Common myeloid progenitor, CD34-positive (primary cell): Measurements from ENCODE around the gene HLA-DRB1.
A peak's percentile ranks its signal among the peaks of the same experiment; 100 is the strongest.

Experiments used
- CTCF ChIA-PET: fragments of 350-600 bp; sonication (Branson Sonifier 250); formaldehyde crosslinking; loops from one replicate; lab custom pipeline; 2021; ENCODE audit warnings: antibody characterized with exemption; lab: Charles Lee
- POLR2A ChIA-PET: fragments of 350-600 bp; sonication (Branson Sonifier 250); formaldehyde crosslinking; loops from one replicate; lab custom pipeline; 2021; ENCODE audit warnings: antibody characterized with exemption; lab: Charles Lee
- DNase-seq, 3 donors: peaks; one replicate each; pipeline versions ENCODE4 v3.0.0 to v3.0.0-alpha.2; 2013
- H3K27ac ChIP-seq, 2 experiments: 1 replicate in 1 of 2; 2 replicates in 1 of 2; pipeline ENCODE4 v1.7.0; 2013; ENCODE audit warnings: inconsistent platforms in 2 of 2, low read length in 2 of 2, mild to moderate bottlenecking in 2 of 2, low read depth in 1 of 2, moderate library complexity in 1 of 2; ENCODE audit not compliant: severe bottlenecking in 2 of 2, insufficient read depth in 1 of 2, poor library complexity in 1 of 2
- H3K27me3 ChIP-seq, 5 experiments: replicated peaks in 2 of 5; 1 replicate in 3 of 5; 2 replicates in 2 of 5; pipeline versions ENCODE4 v1.6.1 to v1.7.0; 2013; ENCODE audit warnings: low read length in 4 of 5, mild to moderate bottlenecking in 2 of 5, moderate library complexity in 2 of 5, inconsistent platforms in 1 of 5; ENCODE audit not compliant: insufficient read depth in 5 of 5, control insufficient read depth in 4 of 5
- H3K36me3 ChIP-seq, 4 experiments: 1 replicate in 2 of 4; 2 replicates in 2 of 4; pipeline versions ENCODE4 v1.6.1 to v1.7.0; 2013; ENCODE audit warnings: low read length in 3 of 4, control low read depth in 1 of 4, mild to moderate bottlenecking in 1 of 4; ENCODE audit not compliant: control insufficient read depth in 4 of 4, insufficient read depth in 4 of 4
- H3K4me1 ChIP-seq, 4 experiments: 1 replicate in 3 of 4; 2 replicates in 1 of 4; pipeline versions ENCODE4 v1.6.1 to v1.7.1; 2013; ENCODE audit warnings: low read length in 3 of 4, mild to moderate bottlenecking in 3 of 4, control low read depth in 1 of 4, inconsistent platforms in 1 of 4, moderate library complexity in 1 of 4; ENCODE audit not compliant: control insufficient read depth in 4 of 4, insufficient read depth in 4 of 4; ENCODE audit errors: control extremely low read depth in 1 of 4
- H3K4me3 ChIP-seq, 7 experiments: 1 replicate in 4 of 7; 2 replicates in 3 of 7; pipeline versions ENCODE4 v1.5.1 to v1.7.0; 2013; ENCODE audit warnings: mild to moderate bottlenecking in 7 of 7, low read length in 6 of 7, moderate library complexity in 6 of 7, inconsistent platforms in 2 of 7, low read depth in 2 of 7, control low read depth in 1 of 7; ENCODE audit not compliant: insufficient read depth in 4 of 7, control insufficient read depth in 1 of 7; ENCODE audit errors: extremely low read depth in 1 of 7
- H3K9me3 ChIP-seq, 5 experiments: 1 replicate in 4 of 5; 2 replicates in 1 of 5; pipeline versions ENCODE4 v1.6.1 to v1.7.1; 2013; ENCODE audit warnings: low read length in 4 of 5, mild to moderate bottlenecking in 2 of 5, inconsistent platforms in 1 of 5, low read depth in 1 of 5, moderate library complexity in 1 of 5; ENCODE audit not compliant: control insufficient read depth in 4 of 5, insufficient read depth in 2 of 5; ENCODE audit errors: control extremely low read depth in 1 of 5
- WGBS: methylation state at CpG from one replicate; pipeline ENCODE4 v1.1.5; 2013; ENCODE audit not compliant: insufficient coverage; 5-methylcytosine and 5-hydroxymethylcytosine counted together

The HLA-DRB1 gene

GRCh38 chr6:32609391-32609730, 19.7 kb upstream of the HLA-DRB1 start:
- Histone ChIP-seq H3K4me1 (peaks cover 0 to 18% (median 14%) of the 10 kb centered on the region in 4 experiments), H3K27ac (peak overlapping the region; percentile 95 to 97), H3K9me3 (no peaks in the 10 kb centered on the region), H3K4me3 (no peak overlapping the region), H3K36me3 (no peaks in the 10 kb centered on the region), H3K27me3 (no peaks in the 10 kb centered on the region)
- ChIA-PET POLR2A (no interaction called here), CTCF (interaction anchor here (1.0 kb wide), 1 partner anchor 13 kb away, joined by 5 read pairs; no protein-coding TSS in a partner anchor)
- no peak for DNase-seq
- WGBS, result 82% methylated on average over 2 of the region's 3 CpGs

DNA sequence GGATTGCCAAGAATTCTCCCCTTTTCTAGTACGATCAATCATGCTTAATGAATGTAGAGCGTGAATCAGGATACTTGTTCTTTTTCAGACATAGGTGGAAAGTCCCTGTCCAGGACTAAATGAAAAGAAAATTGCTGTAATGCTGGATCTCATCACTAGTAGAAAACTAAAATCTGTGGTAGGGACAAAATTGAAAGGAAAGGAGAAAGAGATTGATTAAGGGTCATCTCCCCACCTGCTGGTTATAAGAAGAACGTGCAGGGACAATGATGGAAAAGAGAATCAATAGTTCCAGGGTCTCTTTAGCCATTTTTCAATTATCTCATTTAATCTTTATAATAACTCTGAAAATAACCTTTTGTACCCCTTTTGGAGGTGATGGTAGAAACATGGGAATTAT, 18.7 kb upstream of the HLA-DRB1 start:
- 100% methylated on average over 1 of the region's 3 CpGs for WGBS
- H3K4me1 ChIP-seq, result peaks cover 0 to 23% (median 19%) of the 10 kb centered on the region in 4 experiments
- POLR2A ChIA-PET, result no interaction called here
- no peak for DNase-seq
- H3K4me3 ChIP-seq, result no peak overlapping the region
- no peak overlapping the region for H3K27ac ChIP-seq
- no peaks in the 10 kb centered on the region for H3K9me3 ChIP-seq
- H3K36me3 ChIP-seq, result no peaks in the 10 kb centered on the region
- CTCF ChIA-PET, result no interaction called here
- H3K27me3 ChIP-seq, result no peaks in the 10 kb centered on the region

- no peaks in the 10 kb centered on the region for H3K27me3 ChIP-seq
Measured at GRCh38 chr6:32607988-32608298, 18.3 kb upstream of the HLA-DRB1 start.

GRCh38 chr6:32607263-32607987, 17.8 kb upstream of the HLA-DRB1 start:
- Histone ChIP-seq H3K27ac (no peak overlapping the region), H3K9me3 (no peaks in the 10 kb centered on the region), H3K4me3 (no peak overlapping the region), H3K36me3 (no peaks in the 10 kb centered on the region), H3K27me3 (no peaks in the 10 kb centered on the region), H3K4me1 (peaks cover 0 to 25% (median 23%) of the 10 kb centered on the region in 4 experiments)
- no peak for DNase-seq
- ChIA-PET CTCF (no interaction called here), POLR2A (no interaction called here)
- WGBS, result 88% methylated on average over 2 of the region's 4 CpGs

More at GRCh38 chr6:32607988-32608298, 18.3 kb upstream of the HLA-DRB1 start:
- no CpG with 5 or more reads among the region's 2 CpGs for WGBS
- POLR2A ChIA-PET, result no interaction called here
- no peaks in the 10 kb centered on the region for H3K9me3 ChIP-seq
- no peak overlapping the region for H3K27ac ChIP-seq
- DNase-seq, result no peak
- H3K36me3 ChIP-seq, result no peaks in the 10 kb centered on the region
- CTCF ChIA-PET, result no interaction called here
- no peak overlapping the region for H3K4me3 ChIP-seq
- H3K4me1 ChIP-seq, result peaks cover 0 to 25% (median 22%) of the 10 kb centered on the region in 4 experiments

DNA sequence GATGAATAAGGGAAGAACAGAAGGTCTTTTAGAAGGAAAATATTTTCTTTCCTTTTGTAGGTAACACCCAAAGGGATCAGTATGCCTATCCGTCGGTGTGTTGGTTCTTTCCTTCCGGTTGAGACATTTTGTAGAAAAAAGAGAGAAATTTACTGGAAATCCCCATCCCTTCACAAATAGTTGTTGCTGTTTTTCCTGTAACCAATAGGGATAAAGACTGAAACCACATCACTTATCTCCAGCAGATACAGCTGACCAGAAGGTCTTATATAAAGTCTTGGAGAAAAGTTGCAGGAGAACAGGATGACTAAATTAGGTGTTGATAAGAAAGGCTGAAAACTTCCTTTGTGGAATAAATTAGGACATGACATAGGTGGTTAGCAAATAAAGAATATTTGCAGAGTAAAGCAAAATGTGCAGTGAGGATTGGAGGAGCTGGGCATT, 14.8 kb upstream of the HLA-DRB1 start:
- peak overlapping the region; percentile 81 to 90 for H3K27ac ChIP-seq
- ChIA-PET CTCF (interaction anchor here (1.1 kb wide), 1 partner anchor 11 kb away, joined by 4 read pairs; no protein-coding TSS in a partner anchor), POLR2A (no interaction called here)
- peaks cover 0 to 19% (median 17%) of the 10 kb centered on the region in 4 experiments for H3K4me1 ChIP-seq
- H3K36me3 ChIP-seq, result no peaks in the 10 kb centered on the region
- H3K9me3 ChIP-seq, result no peaks in the 10 kb centered on the region
- no peaks in the 10 kb centered on the region for H3K27me3 ChIP-seq
- H3K4me3 ChIP-seq, result peak overlapping the region in 2 of 7 experiments; percentile 19 to 38
- WGBS, result no CpG with 5 or more reads among the region's 3 CpGs
- DNase-seq, result peak; percentile 54 to 81 (median 76)

DNA sequence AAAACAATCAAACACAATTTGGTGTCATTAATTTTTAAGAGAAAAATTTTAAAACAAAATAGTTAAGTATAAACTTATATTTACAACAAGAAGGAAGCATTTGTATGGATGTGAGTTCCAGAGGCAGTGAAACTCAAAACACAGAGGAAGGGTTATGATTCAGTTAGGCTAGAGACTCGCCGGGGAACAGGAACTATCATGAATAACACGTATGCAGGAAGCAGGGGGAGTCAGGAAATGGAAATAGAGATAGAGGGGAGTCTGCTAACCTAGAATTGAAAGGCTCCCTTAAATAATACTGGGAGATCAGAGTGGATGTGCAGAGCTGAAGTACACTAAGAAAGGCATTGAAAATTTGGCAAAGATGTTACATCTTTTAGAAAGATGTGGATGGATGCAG, 14.2 kb upstream of the HLA-DRB1 start:
- H3K27ac ChIP-seq, result peak overlapping the region; percentile 81 to 90
- CTCF ChIA-PET, result no interaction called here

GRCh38 chr6:32603222-32603621, 13.6 kb upstream of the HLA-DRB1 start:
- ChIA-PET POLR2A (no interaction called here), CTCF (no interaction called here)

More for the DNA sequence above, 14.2 kb upstream of the HLA-DRB1 start:
- POLR2A ChIA-PET, result no interaction called here
- peak overlapping the region in 1 of 7 experiments; percentile 38 for H3K4me3 ChIP-seq
- no peaks in the 10 kb centered on the region for H3K9me3 ChIP-seq
- H3K4me1 ChIP-seq, result peaks cover 0 to 15% (median 14%) of the 10 kb centered on the region in 4 experiments
- WGBS, result 0% methylated on average over 3 of the region's 3 CpGs
- H3K27me3 ChIP-seq, result no peaks in the 10 kb centered on the region
- peak in 2 of 3 donors; percentile 37 to 42 for DNase-seq
- H3K36me3 ChIP-seq, result no peaks in the 10 kb centered on the region

More at GRCh38 chr6:32603222-32603621, 13.6 kb upstream of the HLA-DRB1 start:
- DNase-seq, result no peak
- no peaks in the 10 kb centered on the region for H3K27me3 ChIP-seq
- H3K27ac ChIP-seq, result no peak overlapping the region
- H3K4me3 ChIP-seq, result no peak overlapping the region
- H3K9me3 ChIP-seq, result no peaks in the 10 kb centered on the region
- H3K4me1 ChIP-seq, result peaks cover 0 to 15% (median 14%) of the 10 kb centered on the region in 4 experiments
- H3K36me3 ChIP-seq, result no peaks in the 10 kb centered on the region
- 30% methylated on average over 3 of the region's 5 CpGs for WGBS
